A673 (cell line): Measurements from ENCODE around the gene UBE3A.

Experiments used
- CTCF ChIP-seq: fragments of 300-800, 200-600 bp; sonication (generic); conservative IDR thresholded peaks from 2 replicates; pipeline ENCODE4 v1.5.1; 2017; ENCODE audit warnings: low read depth, mild to moderate bottlenecking, antibody characterized with exemption, low read length, moderate library complexity, mixed read lengths
- EZH2 ChIP-seq: fragments of 200-600 bp; sonication (generic); IDR thresholded peaks from 2 replicates; pipeline ENCODE4 v1.6.1; 2017; ENCODE audit warnings: borderline replicate concordance, low read depth, mild to moderate bottlenecking, mixed read lengths, antibody characterized with exemption, low read length; ENCODE audit not compliant: poor library complexity, severe bottlenecking

- TF ChIP-seq CTCF (no peak), EZH2 (no peak)
Measured at GRCh38 chr15:25342629-25343028, 96.2 kb downstream of the UBE3A start.
